ENCODE measurements around the gene FTO. TPM values are rescaled to one million over a fixed set of nuclear protein-coding genes. Genes with fewer than 3 reads are reported as not detected.

FTO gene
- polyA plus RNA-seq, 1 experiment = 135 TPM

DNA sequence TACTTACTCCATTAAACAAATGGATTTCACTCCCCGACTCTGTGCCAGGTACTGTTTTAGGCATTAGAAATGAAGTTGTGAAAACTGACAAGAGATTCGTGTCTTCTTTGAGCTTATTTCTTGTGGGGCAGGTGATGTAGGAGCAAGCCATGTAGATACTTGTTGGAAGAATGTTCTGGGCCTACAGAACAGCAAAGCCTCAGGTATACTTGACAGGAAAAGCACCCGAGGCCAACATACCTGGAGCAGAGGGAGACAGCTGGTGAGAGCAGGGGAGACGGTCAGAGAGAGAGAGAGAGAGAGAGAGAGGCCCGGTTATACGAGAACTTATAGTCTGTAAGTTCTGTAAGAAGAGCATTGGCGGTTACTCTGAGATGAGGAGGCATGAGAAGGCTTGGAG is 110.8 kb downstream of the FTO start:
- H3K27me3 ChIP-seq (ENCODE audit: control insufficient read depth, insufficient read depth, low read length) = no peaks in the 10 kb centered on the region
- H3K27ac ChIP-seq (ENCODE audit: low read depth, low read length) = no peak overlapping the region
- TF ChIP-seq, protein P1, sequence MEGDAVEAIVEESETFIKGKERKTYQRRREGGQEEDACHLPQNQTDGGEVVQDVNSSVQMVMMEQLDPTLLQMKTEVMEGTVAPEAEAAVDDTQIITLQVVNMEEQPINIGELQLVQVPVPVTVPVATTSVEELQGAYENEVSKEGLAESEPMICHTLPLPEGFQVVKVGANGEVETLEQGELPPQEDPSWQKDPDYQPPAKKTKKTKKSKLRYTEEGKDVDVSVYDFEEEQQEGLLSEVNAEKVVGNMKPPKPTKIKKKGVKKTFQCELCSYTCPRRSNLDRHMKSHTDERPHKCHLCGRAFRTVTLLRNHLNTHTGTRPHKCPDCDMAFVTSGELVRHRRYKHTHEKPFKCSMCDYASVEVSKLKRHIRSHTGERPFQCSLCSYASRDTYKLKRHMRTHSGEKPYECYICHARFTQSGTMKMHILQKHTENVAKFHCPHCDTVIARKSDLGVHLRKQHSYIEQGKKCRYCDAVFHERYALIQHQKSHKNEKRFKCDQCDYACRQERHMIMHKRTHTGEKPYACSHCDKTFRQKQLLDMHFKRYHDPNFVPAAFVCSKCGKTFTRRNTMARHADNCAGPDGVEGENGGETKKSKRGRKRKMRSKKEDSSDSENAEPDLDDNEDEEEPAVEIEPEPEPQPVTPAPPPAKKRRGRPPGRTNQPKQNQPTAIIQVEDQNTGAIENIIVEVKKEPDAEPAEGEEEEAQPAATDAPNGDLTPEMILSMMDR (IDR thresholded peaks at IDR 0.05; ENCODE audit: low read depth, low read length) = no peak
- POLR2A ChIA-PET = no interaction called here
- CTCF ChIA-PET = no interaction called here
- H3K4me3 ChIP-seq (ENCODE audit: low read depth, low read length) = no peak overlapping the region
- no peaks in the 10 kb centered on the region for H3K9me3 ChIP-seq (ENCODE audit: control insufficient read depth, insufficient read depth, low read length)
- no peak for DNase-seq (ENCODE audit: low read depth, low spot score)

DNA sequence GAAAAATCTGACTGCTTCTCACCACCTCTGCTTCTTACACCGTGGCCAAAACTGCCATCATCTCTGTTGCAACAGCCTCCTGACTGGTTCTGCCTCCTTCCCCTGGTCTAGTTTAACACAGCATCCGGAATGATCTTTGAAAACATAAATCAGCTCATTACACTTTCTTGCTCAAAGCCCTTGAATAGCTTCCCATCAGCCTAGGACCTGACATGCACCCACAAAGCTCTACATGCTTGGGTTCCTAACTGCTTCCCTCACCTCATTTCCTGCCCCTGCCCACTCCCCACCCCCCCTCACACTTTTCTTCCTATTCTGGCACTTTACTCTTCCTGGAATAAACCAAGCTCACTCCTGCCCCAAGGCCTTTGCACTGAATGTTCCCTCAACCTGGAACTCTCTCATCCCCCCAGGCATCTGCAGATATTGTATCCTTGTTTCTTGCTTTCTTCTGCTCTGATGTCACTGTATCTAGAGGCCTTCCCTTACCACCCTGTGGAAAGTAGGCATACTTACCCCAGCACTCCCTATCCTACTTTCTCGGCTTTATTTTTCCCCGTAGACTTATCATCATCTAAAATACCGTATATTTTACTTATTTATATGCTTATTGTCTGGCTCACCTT is 112.4 kb downstream of the FTO start:
- ChIA-PET CTCF (interaction anchor here (0.6 kb wide), 1 partner anchor 70 kb away, joined by 3 read pairs; no protein-coding TSS in a partner anchor), POLR2A (interaction anchor here (0.6 to 1.5 kb wide), 2 partner anchors 113 to 133 kb away, joined by 3 to 4 read pairs; partner anchors contain the start of genes FTO and RPGRIP1L)
- TF ChIP-seq, protein P1 (IDR thresholded peaks at IDR 0.05; ENCODE audit: low read depth, low read length) = no peak
- peak overlapping the region; percentile 63 for H3K27ac ChIP-seq (ENCODE audit: low read depth, low read length)
- no peak overlapping the region for H3K4me3 ChIP-seq (ENCODE audit: low read depth, low read length)
- no peak for DNase-seq (ENCODE audit: low read depth, low spot score)
- no peaks in the 10 kb centered on the region for H3K27me3 ChIP-seq (ENCODE audit: control insufficient read depth, insufficient read depth, low read length)
- no peaks in the 10 kb centered on the region for H3K9me3 ChIP-seq (ENCODE audit: control insufficient read depth, insufficient read depth, low read length)

DNA sequence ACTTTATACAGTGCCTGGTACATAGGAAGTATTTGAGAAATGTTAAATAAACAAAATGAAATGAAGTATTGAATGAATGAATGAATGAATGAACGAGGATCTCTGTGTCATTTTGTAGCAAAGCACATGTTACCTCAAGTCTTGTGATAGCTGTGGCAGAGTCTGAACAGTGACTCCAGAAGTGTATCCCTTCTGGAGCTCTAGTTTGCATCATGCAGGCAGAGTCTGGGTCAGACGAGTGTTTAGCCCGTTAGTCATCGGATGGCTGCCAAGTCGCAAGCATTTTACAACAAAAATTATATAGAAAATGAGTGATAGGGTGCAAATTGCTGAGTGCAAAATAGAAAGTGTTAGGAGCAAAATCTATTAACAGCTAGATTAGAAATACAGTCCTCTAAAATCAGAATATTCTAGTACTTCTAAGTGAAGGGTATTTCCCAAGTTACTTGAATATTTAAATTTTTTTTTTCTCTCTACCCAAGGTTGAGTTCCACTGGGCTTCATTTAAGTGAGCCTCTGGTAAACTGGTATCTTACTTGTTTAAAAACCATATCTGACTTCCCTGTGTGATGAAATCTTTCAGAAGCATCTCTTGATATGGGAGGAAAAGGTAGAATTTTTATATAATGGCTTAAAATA is 113.3 kb downstream of the FTO start:
- H3K4me3 ChIP-seq (ENCODE audit: low read depth, low read length) = no peak overlapping the region
- CTCF ChIA-PET = interaction anchor here (1.1 kb wide), 1 partner anchor 75 kb away, joined by 4 read pairs; no protein-coding TSS in a partner anchor
- POLR2A ChIA-PET = interaction anchor here (0.7 to 1.5 kb wide), 2 partner anchors 29 to 114 kb away, joined by 3 to 4 read pairs; partner anchors contain the start of genes FTO and RPGRIP1L
- H3K27ac ChIP-seq (ENCODE audit: low read depth, low read length) = peak overlapping the region; percentile 49
- peak; percentile 78 for DNase-seq (ENCODE audit: low read depth, low spot score)
- H3K9me3 ChIP-seq (ENCODE audit: control insufficient read depth, insufficient read depth, low read length) = no peaks in the 10 kb centered on the region
- no peaks in the 10 kb centered on the region for H3K27me3 ChIP-seq (ENCODE audit: control insufficient read depth, insufficient read depth, low read length)
- TF ChIP-seq, protein P1 (IDR thresholded peaks at IDR 0.05; ENCODE audit: low read depth, low read length) = no peak

DNA sequence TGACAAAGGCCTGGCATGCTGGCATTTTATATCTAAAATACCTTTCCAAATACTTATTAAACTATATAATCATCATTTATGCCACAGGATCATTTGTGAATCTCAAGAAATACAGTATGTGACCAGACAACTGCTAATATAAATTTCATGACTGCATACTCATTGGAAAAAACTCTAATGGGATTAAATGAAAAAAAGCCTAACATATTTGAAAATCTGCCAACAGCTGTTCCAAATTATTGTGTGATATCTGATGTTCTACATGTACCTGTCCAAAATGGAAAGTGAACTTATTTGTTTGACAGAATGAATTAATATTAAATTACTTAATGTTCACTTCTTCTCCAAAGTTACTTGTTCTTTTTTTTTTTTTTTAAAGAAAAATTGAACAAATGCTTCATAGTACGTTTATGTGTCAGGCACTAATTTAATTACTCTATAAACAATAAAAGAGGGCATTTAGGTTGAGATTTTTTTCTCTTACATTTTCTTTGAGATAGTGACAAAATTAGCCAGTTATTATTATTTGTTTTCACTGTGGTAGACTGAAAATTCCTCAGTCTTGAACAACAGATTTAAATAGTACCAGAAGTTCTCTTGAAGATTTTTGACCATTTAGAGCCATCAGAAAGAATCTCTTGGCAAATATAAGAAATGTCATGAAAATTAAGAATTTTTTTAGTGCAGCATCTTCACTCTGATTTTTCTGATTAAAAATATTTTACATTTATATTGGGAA is 114.0 kb downstream of the FTO start:
- H3K27ac ChIP-seq (ENCODE audit: low read depth, low read length) = peak overlapping the region; percentile 49
- no peaks in the 10 kb centered on the region for H3K9me3 ChIP-seq (ENCODE audit: control insufficient read depth, insufficient read depth, low read length)
- ChIA-PET CTCF (interaction anchor here (1.1 kb wide), 1 partner anchor 74 kb away, joined by 4 read pairs; no protein-coding TSS in a partner anchor), POLR2A (interaction anchor here (1.5 kb wide), 1 partner anchor 114 kb away, joined by 4 read pairs; the partner anchor contains the start of genes FTO and RPGRIP1L)
- H3K27me3 ChIP-seq (ENCODE audit: control insufficient read depth, insufficient read depth, low read length) = no peaks in the 10 kb centered on the region
- no peak for DNase-seq (ENCODE audit: low read depth, low spot score)
- no peak overlapping the region for H3K4me3 ChIP-seq (ENCODE audit: low read depth, low read length)
- TF ChIP-seq, protein P1 (IDR thresholded peaks at IDR 0.05; ENCODE audit: low read depth, low read length) = no peak

All from AG04450 (cell line).